Ecto neural progenitor cell (in vitro differentiated cells): ENCODE results near the gene NTM.

ENCODE experiments used
- DNase-seq: peaks from one replicate; pipeline ENCODE4 v3.0.0-alpha.2; 2018; ENCODE audit warnings: low spot score

NTM gene

GRCh38 chr11:131549770-131550169, 179.4 kb downstream of the NTM start:
- no peak for DNase-seq

DNA sequence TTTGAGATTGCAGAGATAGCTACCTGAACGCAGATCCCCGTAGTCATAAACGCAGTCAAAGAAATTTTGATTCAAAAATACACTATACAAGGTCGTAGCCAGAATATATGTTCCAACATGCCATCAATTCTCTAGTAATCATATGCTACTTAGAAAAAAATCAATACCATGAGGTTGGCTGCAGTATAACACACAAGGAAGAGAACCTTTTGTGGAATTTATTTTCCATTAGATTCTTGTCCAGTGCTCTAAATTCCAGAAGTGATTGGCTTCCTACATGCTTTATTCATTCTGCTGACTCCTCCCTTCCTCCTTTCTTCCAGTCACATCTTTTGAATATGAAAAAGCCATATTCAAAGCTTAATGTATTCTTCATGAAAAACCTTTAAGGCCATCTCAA, 189.9 kb downstream of the NTM start:
- DNase-seq: no peak

DNA sequence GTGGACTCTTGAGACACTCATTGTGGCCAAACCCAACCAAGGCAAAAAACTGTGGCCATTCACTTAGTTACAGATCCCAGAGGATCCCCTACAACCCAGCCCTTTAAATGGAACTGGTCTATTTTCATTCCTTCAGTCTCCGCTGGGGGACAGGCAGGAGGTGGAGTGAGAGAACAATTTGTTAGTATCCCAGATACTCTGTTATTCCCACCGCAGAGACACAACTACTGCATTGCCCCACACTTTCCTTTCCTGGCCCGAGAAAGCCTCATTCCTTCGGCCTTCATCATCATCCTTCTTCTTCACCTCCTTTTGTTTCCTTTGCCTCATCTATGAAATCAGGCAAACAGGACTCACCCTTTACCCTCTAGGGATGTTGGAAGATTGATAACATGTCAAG, 191.1 kb downstream of the NTM start:
- no peak for DNase-seq

DNA sequence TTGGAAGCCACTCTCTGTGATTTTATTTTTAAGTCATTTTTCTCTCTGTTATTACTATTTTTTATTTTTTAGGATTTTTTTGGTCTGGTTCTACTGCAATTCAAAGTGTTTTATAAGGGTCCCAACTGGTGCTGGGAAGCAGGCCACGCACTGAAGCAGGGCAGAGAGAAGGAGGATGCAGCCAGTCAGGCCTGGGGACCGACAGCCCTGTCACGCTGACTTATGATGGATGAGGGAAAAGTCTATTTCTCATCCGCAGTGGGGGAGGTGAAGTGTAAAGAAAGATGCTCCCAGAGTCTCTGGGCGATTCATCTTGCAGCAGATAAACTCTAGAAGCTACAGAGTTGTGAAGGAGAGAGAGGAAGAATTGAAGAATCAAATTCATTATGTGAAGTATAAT, 191.6 kb downstream of the NTM start:
- no peak for DNase-seq

- DNase-seq: no peak
Observed at GRCh38 chr11:131568318-131568717, 197.9 kb downstream of the NTM start.

DNA sequence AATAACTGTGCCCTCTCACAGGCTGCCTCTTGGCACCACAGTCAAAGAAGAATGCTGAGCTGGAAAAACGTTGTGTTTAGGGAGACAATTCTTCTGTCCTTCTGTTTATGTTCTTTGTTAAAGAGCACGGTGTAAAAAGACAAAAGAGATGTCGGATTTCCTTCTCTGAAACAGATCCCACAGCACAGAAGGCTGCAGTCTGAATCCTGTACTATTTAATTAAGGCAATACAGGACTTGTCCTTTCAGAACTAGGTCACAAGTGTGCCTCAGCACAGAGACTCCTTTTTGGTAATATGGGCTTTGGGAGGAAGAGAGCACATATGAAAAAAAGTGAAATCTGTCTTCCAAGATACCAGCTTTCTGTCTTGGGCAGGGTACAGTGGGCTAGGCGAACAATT, 201.2 kb downstream of the NTM start:
- no peak for DNase-seq

DNA sequence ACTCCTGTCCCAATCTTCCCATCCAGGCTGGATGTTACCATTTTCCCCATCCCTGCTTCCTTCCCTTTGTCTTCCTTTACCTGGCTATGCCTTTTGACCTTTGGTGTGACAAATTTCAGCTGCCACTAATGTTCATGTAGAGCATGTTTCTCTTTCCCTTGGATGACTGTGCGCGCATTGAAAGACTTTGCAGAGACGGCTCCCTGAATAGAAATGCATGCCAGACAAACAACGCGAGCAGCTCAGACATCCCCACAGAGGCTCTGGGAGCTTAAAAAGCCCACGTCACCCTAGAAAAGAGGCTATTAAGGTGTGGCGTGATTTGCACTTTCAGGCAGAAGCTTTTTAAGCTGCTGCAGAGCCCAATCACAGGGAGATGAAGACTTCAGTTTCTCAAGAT, 202.0 kb downstream of the NTM start:
- DNase-seq: no peak

DNA sequence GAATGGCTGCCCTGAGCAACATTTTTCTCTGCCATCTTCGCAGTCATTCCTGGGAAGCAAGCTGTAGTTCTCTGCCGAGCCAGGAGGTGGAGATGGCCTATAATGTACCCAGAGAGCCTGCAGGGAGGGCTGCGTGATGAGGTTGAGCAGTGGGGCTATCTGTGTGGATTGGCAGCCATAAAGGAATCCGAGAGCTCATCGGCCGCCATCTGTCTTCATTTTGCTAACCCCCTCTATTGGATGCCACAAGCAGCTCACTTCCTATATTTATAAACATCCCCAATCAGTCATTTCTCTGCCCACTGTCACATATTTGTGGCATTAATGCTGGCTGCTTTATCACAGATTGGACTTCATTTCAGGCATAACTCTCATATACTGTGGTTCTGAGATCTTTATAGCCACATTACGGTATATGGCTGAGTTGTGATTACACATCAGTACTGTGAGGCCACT, 209.5 kb downstream of the NTM start:
- peak; percentile 62 for DNase-seq

GRCh38 chr11:131580476-131580875, 210.1 kb downstream of the NTM start:
- DNase-seq: no peak

DNA sequence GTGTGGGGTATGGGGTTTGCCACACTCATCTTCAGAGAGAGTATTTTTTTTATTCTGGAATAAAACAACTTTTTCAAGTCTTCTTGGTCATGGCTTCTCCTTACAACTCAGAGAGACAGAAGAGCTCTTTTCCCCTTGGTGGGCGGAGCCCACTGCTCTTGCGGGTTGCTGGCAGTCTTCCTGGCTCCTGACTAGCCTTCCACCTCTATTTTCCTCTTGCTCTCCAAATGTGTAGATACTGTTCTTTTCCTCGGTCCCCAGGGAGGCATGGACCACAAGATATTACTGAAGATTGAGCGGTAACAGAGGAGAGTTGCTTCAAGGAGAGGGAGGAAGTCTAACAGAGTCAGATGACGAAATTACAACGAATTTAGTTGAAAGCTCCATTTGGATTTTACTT, 210.6 kb downstream of the NTM start:
- no peak for DNase-seq

GRCh38 chr11:131582021-131582525, 211.7 kb downstream of the NTM start:
- no peak for DNase-seq

- DNase-seq: no peak
Observed at GRCh38 chr11:131583421-131583820, 213.0 kb downstream of the NTM start.

- no peak for DNase-seq
Observed at GRCh38 chr11:131583938-131584337, 213.5 kb downstream of the NTM start.

DNA sequence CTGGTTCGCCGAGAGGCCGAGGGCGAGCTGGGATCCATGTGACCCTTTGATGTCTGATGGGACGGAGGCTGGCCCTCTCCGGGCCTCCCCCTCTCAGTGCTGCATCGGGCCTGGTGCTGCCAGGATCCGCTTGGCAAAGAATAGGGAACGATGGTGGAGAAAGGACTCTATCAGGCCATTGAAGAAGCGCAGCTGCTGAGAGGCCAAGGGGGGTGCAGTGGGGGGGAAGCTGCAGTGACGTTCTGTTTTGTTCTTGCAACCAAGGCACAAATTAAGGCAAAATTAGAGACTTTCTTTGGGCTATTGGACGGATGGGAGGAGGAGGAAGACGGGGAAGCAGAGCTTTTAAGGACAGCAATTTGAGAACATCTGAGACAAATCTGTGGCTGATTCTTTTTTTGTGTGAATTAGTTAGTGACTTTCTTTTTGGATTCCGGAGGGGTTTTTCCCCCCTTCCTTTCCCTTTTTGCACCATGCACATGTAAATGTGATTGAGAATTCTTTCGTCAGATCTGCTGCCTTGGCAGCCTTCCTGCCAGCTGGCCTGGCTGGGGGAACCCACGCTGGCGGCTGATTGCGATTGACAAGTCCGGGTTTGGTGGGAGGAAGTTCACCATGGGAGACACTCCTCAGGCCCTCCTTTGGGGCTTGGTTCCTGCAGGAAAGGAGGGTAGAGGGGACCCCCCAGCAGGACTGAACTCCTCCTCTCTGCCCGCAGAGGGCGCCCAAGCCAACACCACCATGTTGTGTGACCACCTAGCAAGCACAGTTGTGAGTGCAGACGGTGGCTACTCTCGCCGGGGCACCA, 214.6 kb downstream of the NTM start:
- DNase-seq: peak; percentile 71

GRCh38 chr11:131588057-131588456, 217.6 kb downstream of the NTM start:
- DNase-seq: no peak

DNA sequence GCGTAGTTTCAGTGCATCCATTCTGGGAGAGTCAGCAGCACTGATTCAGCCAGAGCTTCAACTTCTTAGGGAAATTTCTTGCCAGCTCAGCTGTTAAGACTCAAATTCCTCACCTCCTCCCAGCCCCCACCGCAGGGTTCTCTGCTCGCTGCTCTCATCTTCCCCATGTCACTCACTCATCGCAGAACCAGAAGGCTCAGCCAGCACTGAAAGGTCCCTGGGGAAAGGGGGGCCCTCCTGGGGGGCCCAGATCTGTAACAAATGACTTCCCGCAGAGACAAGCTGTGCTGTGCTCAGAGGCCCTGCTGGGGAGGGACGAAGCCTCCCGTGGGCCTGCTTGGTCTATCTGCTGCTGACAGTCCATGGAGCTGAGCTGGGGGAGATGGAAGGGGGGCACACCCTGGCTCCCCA, 220.6 kb downstream of the NTM start:
- peak; percentile 61 for DNase-seq

DNA sequence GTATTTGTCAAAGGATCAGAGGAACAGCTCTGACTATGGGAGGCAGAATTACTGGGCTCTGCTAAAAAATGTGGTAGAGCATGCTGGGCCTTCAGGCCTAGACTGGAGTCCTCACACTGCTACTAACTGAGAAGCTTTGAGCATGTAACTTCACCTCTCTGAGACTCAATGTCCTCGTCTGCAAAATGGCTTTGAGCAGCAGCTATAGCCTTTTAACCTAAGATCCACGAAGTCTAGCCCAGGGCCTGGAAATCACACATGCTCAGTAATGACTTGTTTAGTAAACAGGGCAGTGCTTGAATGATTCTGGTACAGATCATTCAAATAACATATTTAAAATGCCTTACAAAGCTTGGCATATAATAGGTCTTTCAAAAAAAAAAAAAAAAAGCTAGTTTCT, 221.7 kb downstream of the NTM start:
- DNase-seq: no peak

GRCh38 chr11:131592734-131593133, 222.3 kb downstream of the NTM start:
- DNase-seq: no peak

DNA sequence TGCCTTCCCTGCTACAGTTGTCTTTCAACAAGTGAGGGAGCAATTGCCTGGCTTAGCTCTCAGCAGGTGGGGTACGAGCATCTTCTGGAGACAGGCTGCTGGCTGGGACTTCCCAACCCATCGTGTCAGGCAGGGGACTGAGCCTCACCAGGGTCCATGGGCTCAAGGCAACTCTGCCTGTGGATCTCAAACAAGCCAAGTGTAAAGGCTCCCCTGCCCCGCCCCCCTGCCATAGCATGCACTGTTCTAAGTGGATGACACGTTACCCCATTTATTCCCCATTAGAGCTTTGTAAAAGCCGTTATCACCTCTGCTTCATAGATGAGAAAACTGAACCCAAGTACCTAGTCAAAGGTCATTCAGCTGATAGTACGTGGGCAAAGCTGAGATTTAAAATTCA, 222.9 kb downstream of the NTM start:
- DNase-seq: no peak

DNA sequence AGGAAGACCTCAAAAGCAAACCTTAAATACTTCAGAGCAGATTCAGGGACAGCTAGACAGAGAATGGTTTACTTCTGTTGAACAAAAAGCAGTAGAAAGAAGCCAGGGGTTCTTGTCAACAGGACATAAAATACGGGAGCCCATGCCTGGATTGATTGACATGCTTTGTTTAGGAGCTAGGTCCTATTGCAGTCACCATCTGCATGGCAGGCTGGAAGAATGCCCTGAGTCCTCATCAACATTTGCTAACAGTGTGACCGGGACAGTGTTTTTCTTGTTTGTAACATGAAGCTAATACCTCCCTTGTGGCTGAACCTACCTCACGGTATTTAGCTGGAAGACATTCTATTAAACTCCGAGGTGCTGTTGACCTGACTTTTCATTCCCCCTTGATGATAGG, 225.4 kb downstream of the NTM start:
- DNase-seq: peak; percentile 33

DNA sequence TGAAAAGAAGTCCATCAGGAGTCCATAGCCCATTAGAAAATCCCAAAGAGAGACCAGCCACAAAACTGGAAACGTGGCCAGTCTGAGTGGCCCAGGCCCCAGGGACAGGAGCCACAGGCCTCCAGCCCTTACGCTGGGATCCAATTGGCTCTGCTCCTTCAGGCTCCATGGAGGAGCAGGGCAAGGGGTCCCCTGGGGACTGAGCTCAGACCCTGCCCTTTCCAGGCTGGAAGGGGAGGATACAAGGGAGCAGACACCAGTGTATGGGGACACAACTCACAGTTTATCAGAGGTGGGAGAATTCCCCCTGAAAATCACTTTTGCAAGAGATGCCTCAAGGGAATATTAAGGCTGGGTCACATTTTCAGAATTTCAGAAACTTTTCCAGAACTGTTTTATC, 227.5 kb downstream of the NTM start:
- DNase-seq: no peak

GRCh38 chr11:131598305-131598704, 227.9 kb downstream of the NTM start:
- no peak for DNase-seq

- DNase-seq: no peak
Observed at GRCh38 chr11:131599285-131599684, 228.9 kb downstream of the NTM start.

- no peak for DNase-seq
Observed at GRCh38 chr11:131600628-131601027, 230.2 kb downstream of the NTM start.
